Right cardiac atrium (tissue), 5 donors: ENCODE results near the gene ACSM2B. TPM values are rescaled to one million over a fixed set of nuclear protein-coding genes. Genes with fewer than 3 reads are reported as not detected.
"Not testable (repeated sequence)": the region's sequence is repeated elsewhere in the genome, so short reads cannot be mapped to it uniquely, and the experiment has no call there.

Experiments
- ATAC-seq, 2 donors: fragments of 200-7000 bp; cut with Tn5 transposase; one replicate each; pipeline versions ENCODE4 v1.8.0 to v1.9.1; 2020; ENCODE audit warnings: moderate library complexity in 2 of 2, mild to moderate bottlenecking in 1 of 2
- DNase-seq, 3 donors: peaks; one replicate each; pipeline ENCODE4 v3.0.0-alpha.2; 2020
- H3K27ac ChIP-seq: one replicate; pipeline ENCODE4 v1.5.1; 2013; ENCODE audit warnings: mild to moderate bottlenecking, low read length, control low read depth, moderate library complexity
- H3K27me3 ChIP-seq: one replicate; pipeline ENCODE4 v1.6.1; 2013; ENCODE audit not compliant: control insufficient read depth, insufficient read depth
- H3K4me1 ChIP-seq: one replicate; pipeline ENCODE4 v1.6.1; 2013; ENCODE audit warnings: low read length; ENCODE audit not compliant: control insufficient read depth, insufficient read depth
- H3K4me3 ChIP-seq: one replicate; pipeline ENCODE4 v1.5.1; 2013; ENCODE audit warnings: low read length, control low read depth
- H3K9me3 ChIP-seq: one replicate; pipeline ENCODE4 v1.6.1; 2013; ENCODE audit warnings: low read length; ENCODE audit not compliant: control insufficient read depth
- WGBS: extraction: QIAGEN DNeasy Blood & Tissue Kit; methylation state at CpG from one replicate; pipeline ENCODE4 v1.1.7; 2013; 5-methylcytosine and 5-hydroxymethylcytosine counted together
- intact Hi-C, 4 donors: fragments of 100-400 bp; cut with DNase I; formaldehyde crosslinking; loops; one replicate each; pipeline versions ENCODE4 v1.11.0 to v1.14.0; 2022 to 2023
- polyA plus RNA-seq: library from polyadenylated mRNA; stranded (reverse); fragments of 200-250 nt; gene quantifications from one replicate; pipeline ENCODE4 v1.2.3, GENCODE V29; 2013
- total RNA-seq, 4 donors: library from RNA; stranded (reverse); fragmentation: NEBNext Ultra II Directional; extraction: Animal tissue kit (Norgen Biotek cat#: 25700); gene quantifications; one replicate each; pipeline ENCODE4 v1.2.1, GENCODE V29; 2021
- donor health status: healthy with polysubstance abuse.
- donor health status: DM: no; HTN: yes; CAD: no.
- donor health status: DM: no; HTN: no; CAD: no.
- donor health status: DM: no; HTN: yes; CAD: no; lungs with severe emphysema.
- donor health status: DM: yes; HTN: yes; CAD: no.

Gene ACSM2B
- total and polyA plus RNA-seq, 5 donors, result not detected

DNA sequence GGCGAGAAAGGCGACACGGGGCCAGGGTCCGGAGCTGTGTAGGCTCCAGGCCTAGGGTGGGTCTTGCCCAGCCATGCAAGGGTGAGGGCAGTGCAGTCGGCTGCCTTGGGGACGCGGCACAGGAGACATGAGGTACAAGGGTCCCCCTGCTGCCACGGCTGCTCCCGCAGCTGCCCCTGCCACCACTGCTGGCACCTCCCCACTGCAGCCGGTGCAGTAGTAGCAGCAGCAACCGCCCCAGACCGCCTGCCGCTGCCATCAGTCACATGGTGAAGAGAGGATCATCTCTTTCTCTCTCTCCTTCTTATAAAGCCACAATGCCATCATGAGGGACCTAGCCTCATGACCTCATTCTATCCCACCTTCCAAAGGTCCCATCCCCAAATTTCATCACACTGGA lies 44.4 kb downstream of the ACSM2B start:
- H3K4me1 ChIP-seq, H3K27me3 ChIP-seq, H3K4me3 ChIP-seq, intact Hi-C loops, DNase-seq, H3K9me3 ChIP-seq, H3K27ac ChIP-seq: not testable (repeated sequence)
- ATAC-seq, result peak in 1 of 2 donors; percentile 21
- WGBS, result no CpG with 5 or more reads among the region's 13 CpGs

DNA sequence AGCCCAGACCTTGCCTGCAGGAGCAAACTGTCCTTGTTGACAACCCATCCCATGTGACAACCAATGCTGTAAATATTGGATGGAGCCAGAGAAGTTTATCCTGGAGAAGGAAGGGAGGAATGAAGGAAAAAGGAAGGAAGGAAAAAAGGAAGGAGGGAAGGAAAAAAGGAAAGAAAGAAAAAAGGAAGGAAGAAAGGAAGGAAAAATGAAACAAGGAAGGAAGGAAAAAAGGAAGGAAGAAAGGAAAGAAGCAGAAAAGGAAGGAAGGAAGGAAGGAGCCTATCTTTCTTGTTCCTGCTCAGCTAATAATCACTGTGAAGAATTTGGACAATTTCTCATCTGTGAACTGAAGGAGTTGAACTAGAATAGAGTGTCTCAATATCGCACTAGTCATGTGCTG lies 56.1 kb downstream of the ACSM2B start:
- ATAC-seq (no peak), DNase-seq (no peak)
- H3K27ac ChIP-seq, result no peak overlapping the region
- no peak overlapping the region for H3K4me3 ChIP-seq
- no peaks in the 10 kb centered on the region for H3K9me3 ChIP-seq
- no peaks in the 10 kb centered on the region for H3K27me3 ChIP-seq
- intact Hi-C loops, result no loop called here
- 85% methylated on average over 1 of the region's 1 CpG for WGBS
- no peaks in the 10 kb centered on the region for H3K4me1 ChIP-seq

DNA sequence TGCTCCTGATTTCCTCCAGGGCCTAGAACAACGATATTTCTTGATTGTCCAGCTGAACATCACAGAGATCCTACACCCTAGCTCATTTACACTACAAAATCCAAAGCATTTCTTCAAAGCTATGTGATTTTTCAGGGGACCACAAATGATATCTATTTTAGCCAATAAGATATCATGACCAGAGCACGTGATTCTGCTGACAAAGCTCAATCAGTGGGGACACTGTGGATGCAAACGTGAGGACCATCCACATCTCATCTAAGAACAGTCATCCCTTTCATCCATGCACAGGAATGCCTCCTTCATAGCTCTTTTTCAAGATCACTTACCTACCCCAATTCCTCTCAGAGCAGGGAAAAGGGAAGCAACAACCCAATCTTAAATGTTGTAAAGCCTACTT lies 56.9 kb downstream of the ACSM2B start:
- ATAC-seq (no peak), DNase-seq (no peak)
- Histone ChIP-seq H3K27me3 (no peaks in the 10 kb centered on the region), H3K4me3 (no peak overlapping the region), H3K27ac (no peak overlapping the region), H3K9me3 (no peaks in the 10 kb centered on the region), H3K4me1 (no peaks in the 10 kb centered on the region)
- intact Hi-C loops, result no loop called here
- 75% methylated on average over 3 of the region's 3 CpGs for WGBS

DNA sequence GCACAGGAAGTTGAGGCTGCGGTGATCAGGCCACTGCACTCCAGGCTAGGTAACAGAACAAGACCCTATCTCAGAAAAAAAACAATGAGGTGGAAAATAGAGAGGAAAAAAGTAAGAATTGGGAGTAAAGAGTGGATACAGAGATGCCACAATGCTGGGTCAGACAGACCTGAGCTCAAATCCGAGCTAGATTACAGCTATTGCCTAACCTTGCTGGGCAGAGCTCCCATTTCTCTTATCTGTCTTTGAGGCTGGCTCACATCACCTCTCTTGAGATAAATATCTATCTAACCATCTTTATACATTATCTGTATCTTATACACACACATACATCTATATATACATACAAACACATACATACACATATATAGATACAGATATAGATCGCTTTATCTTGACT lies 59.0 kb downstream of the ACSM2B start:
- Histone ChIP-seq H3K27ac (no peak overlapping the region), H3K4me1 (no peaks in the 10 kb centered on the region), H3K27me3 (no peaks in the 10 kb centered on the region), H3K4me3 (no peak overlapping the region), H3K9me3 (no peaks in the 10 kb centered on the region)
- intact Hi-C loops, result no loop called here
- ATAC-seq, result no peak
- DNase-seq, result no peak
- WGBS, result 77% methylated on average over 3 of the region's 3 CpGs

DNA sequence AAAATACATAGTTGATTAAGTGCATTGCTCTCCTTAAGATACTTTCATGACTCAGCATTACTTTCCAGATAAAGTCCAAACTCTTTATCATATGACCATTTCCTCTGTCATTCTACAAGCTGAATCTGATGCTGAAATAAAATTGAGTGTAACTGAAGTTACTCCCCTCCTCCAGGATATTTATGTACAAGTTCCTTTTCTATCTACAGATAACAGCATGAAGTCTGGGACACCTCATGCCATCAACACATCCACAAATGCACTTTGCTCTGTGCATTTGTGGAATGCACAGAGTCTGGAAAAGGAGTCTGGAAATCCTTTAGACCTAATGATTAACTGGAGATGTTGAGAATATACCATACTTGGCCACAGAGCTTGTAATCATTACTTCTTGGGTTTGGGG lies 60.5 kb downstream of the ACSM2B start:
- Histone ChIP-seq H3K27ac (no peak overlapping the region), H3K9me3 (no peaks in the 10 kb centered on the region), H3K4me3 (no peak overlapping the region), H3K4me1 (no peaks in the 10 kb centered on the region), H3K27me3 (no peaks in the 10 kb centered on the region)
- ATAC-seq (no peak), DNase-seq (no peak)
- intact Hi-C loops, result no loop called here

DNA sequence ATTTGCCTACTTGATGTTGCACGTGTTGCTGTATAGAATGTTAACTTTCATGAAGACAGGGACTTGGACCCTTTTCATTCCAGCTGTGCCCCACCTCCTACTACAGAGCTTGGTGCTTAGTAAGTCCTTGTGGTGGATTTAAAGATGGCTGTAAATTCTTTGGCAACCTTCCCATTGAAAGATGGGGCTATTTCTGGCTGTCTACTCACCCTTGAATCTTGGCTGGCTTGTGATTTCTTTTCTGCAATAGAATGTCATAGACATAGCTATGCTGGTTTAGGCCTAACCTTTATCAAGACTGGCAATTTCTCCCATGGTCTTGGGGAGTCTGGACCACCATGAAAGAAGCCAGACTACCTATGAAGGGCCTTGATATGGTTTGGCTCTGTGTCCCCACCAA lies 65.8 kb downstream of the ACSM2B start:
- ATAC-seq (no peak), DNase-seq (no peak)
- Histone ChIP-seq H3K27me3 (no peaks in the 10 kb centered on the region), H3K27ac (no peak overlapping the region), H3K4me1 (no peaks in the 10 kb centered on the region), H3K4me3 (no peak overlapping the region), H3K9me3 (no peaks in the 10 kb centered on the region)
- intact Hi-C loops, result no loop called here
- 34% methylated on average over 1 of the region's 1 CpG for WGBS

DNA sequence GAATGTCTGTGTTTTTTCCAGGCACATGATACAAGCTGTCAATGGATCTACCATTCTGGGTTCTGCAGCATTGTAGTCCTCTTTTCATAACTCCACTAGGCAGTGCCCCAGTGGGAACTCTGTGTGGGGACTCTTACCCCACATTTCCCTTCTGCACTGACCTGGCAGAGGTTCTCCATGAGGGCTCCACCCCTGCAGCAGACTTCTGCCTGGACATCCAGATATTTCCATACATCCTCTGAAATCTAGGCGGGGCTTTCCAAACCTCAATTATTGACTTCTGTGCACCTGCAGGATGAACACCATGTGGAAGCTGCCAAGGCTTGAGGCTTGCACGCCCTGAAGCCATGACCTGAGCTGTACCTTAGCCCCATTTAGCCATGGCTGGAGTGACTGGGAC lies 68.9 kb downstream of the ACSM2B start:
- 78% methylated on average over 2 of the region's 2 CpGs for WGBS

DNA sequence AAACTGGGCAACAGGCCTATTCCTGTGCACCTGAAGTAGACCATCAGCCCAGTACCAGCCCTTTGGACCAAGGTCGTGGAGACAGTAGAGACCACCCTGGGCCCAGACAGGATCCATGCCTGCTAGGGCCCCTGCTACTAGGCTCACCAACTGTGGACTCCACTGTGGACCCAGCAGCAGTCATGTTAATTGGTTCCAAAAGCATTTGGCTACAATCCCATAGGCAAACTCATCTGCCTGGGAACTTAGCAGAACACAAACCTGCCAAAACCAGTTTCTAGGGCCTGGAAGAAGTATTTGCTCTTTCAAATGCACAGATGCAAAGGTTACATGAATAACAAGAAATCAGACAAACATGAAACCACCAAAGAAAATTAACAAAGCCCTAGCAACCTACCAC lies 71.7 kb downstream of the ACSM2B start:
- Histone ChIP-seq H3K27ac (no peak overlapping the region), H3K9me3 (no peaks in the 10 kb centered on the region), H3K27me3 (no peaks in the 10 kb centered on the region), H3K4me3 (no peak overlapping the region), H3K4me1 (no peaks in the 10 kb centered on the region)
- DNase-seq (no peak), ATAC-seq (no peak)
- intact Hi-C loops, result no loop called here
- 85% methylated on average over 1 of the region's 1 CpG for WGBS

More for the DNA sequence above, 68.9 kb downstream of the ACSM2B start:
- DNase-seq (no peak), ATAC-seq (no peak)
- Histone ChIP-seq H3K27ac (no peak overlapping the region), H3K4me1 (no peaks in the 10 kb centered on the region), H3K4me3 (no peak overlapping the region), H3K27me3 (no peaks in the 10 kb centered on the region), H3K9me3 (no peaks in the 10 kb centered on the region)
- intact Hi-C loops, result no loop called here

DNA sequence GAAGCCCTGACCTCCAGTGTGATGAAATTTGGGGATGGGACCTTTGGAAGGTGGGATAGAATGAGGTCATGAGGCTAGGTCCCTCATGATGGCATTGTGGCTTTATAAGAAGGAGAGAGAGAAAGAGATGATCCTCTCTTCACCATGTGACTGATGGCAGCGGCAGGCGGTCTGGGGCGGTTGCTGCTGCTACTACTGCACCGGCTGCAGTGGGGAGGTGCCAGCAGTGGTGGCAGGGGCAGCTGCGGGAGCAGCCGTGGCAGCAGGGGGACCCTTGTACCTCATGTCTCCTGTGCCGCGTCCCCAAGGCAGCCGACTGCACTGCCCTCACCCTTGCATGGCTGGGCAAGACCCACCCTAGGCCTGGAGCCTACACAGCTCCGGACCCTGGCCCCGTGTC lies 84.7 kb downstream of the ACSM2B start:
- H3K27ac ChIP-seq, intact Hi-C loops, H3K27me3 ChIP-seq, H3K4me1 ChIP-seq, H3K4me3 ChIP-seq, DNase-seq, H3K9me3 ChIP-seq: not testable (repeated sequence)
- ATAC-seq, result peak in 1 of 2 donors; percentile 31
- WGBS, result no CpG with 5 or more reads among the region's 11 CpGs

DNA sequence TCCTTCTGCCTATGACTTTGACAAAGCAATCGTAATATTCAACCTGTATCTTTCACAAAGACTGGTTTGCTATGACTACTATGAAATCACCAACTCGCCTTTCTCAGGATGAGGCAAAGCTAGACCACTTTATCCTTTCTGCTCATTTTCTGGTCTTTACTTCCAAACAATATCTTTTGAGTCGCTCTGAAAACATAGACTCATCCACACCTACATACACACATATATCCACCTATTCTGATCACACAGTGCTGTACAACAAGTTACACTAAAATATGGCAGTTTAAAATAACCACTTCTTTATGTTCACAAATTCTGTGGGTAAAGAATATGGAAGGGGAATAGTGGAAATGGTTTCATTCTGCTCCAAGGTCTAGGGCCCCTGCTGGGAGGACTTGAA lies 85.2 kb downstream of the ACSM2B start:
- WGBS, result no CpG with 5 or more reads among the region's 3 CpGs
- H3K27me3 ChIP-seq, DNase-seq, H3K4me1 ChIP-seq, H3K9me3 ChIP-seq, H3K4me3 ChIP-seq, intact Hi-C loops, H3K27ac ChIP-seq, ATAC-seq: not testable (repeated sequence)
